Keratinocyte (primary cell): Measurements from ENCODE around the gene FUT8. TPM values are rescaled to one million over a fixed set of nuclear protein-coding genes. Genes with fewer than 3 reads are reported as not detected.

Experiments
- DNase-seq: peaks from one replicate; pipeline ENCODE4 v3.0.0-alpha.2; 2011; ENCODE audit warnings: low read depth, missing footprints, low spot score
- FAIRE-seq: peaks from 2 replicates; lab custom pipeline; 2011; peaks lifted over from hg19 to GRCh38; lab: Jason Lieb, UNC
- H2AFZ ChIP-seq: 2 replicates; pipeline ENCODE4 v1.6.0; 2012; ENCODE audit warnings: low read length, control low read depth, inconsistent platforms; ENCODE audit not compliant: control insufficient read depth
- H3K27ac ChIP-seq: 2 replicates; pipeline ENCODE4 v1.5.1; 2011; ENCODE audit warnings: low read length; ENCODE audit not compliant: control insufficient read depth, insufficient read depth
- H3K27me3 ChIP-seq: 3 replicates; pipeline ENCODE4 v1.6.0; 2011; ENCODE audit warnings: low read length; ENCODE audit not compliant: control insufficient read depth, insufficient read depth; ENCODE audit errors: extremely low read depth
- H3K36me3 ChIP-seq, 2 experiments: 2 replicates in 1 of 2; 3 replicates in 1 of 2; pipeline ENCODE4 v1.5.1; 2011; ENCODE audit warnings: low read length in 2 of 2, mild to moderate bottlenecking in 1 of 2; ENCODE audit not compliant: control insufficient read depth in 2 of 2, insufficient read depth in 2 of 2; ENCODE audit errors: extremely low read depth in 1 of 2
- H3K4me1 ChIP-seq: 3 replicates; pipeline ENCODE4 v1.5.1; 2011; ENCODE audit warnings: low read length; ENCODE audit not compliant: control insufficient read depth, insufficient read depth; ENCODE audit errors: extremely low read depth
- H3K4me2 ChIP-seq: 3 replicates; pipeline ENCODE4 v1.6.0; 2011; ENCODE audit warnings: low read depth, low read length; ENCODE audit not compliant: control insufficient read depth, insufficient read depth; ENCODE audit errors: extremely low read depth
- H3K4me3 ChIP-seq, 3 experiments: fragments of 200-600 bp in 1 of 3; sonication (generic) in 1 of 3; 2 replicates in 2 of 3; 3 replicates in 1 of 3; pipeline ENCODE4 v1.5.1; 2011 to 2016; ENCODE audit warnings: low read length in 3 of 3, mild to moderate bottlenecking in 3 of 3, control low read depth in 2 of 3, inconsistent platforms in 1 of 3, low read depth in 1 of 3, mixed read lengths in 1 of 3, mixed run types in 1 of 3, moderate library complexity in 1 of 3; ENCODE audit not compliant: control insufficient read depth in 2 of 3, insufficient read depth in 2 of 3; ENCODE audit errors: extremely low read depth in 1 of 3
- H3K79me2 ChIP-seq: 2 replicates; pipeline ENCODE4 v1.6.0; 2012; ENCODE audit warnings: low read length; ENCODE audit not compliant: control insufficient read depth, insufficient read depth
- H3K9ac ChIP-seq: 3 replicates; pipeline ENCODE4 v1.6.0; 2011; ENCODE audit warnings: low read length; ENCODE audit not compliant: control insufficient read depth, insufficient read depth; ENCODE audit errors: extremely low read depth
- H3K9me1 ChIP-seq: 3 replicates; pipeline ENCODE4 v1.6.0; 2011; ENCODE audit warnings: low read length; ENCODE audit not compliant: control insufficient read depth, insufficient read depth; ENCODE audit errors: extremely low read depth
- H3K9me3 ChIP-seq: 2 replicates; pipeline ENCODE4 v1.5.1; 2012; ENCODE audit warnings: low read depth, low read length; ENCODE audit not compliant: control insufficient read depth
- H4K20me1 ChIP-seq: 3 replicates; pipeline ENCODE4 v1.6.0; 2011; ENCODE audit warnings: low read length; ENCODE audit not compliant: control insufficient read depth, insufficient read depth; ENCODE audit errors: extremely low read depth
- EZH2 ChIP-seq: IDR thresholded peaks from one replicate; pipeline ENCODE4 v1.6.1; 2012; ENCODE audit warnings: inconsistent platforms, mild to moderate bottlenecking, low read length, moderate library complexity
- dilution Hi-C: fragments of 300-500 bp; cut with MboI; formaldehyde crosslinking; loops from one replicate; pipeline ENCODE4 v1.7.0; 2020; ENCODE audit warnings: low sequenced_read_pairs; ENCODE audit not compliant: extremely low pct_ligation_motif_present
- polyA plus RNA-seq, 5 experiments: library from polyadenylated mRNA; depleted of rRNA in 3 of 5; stranded (reverse) in 3 of 5; stranded (forward) in 1 of 5; unstranded in 1 of 5; fragments of >200 nt; gene quantifications; 1 replicate in 1 of 5; 2 replicates in 3 of 5; 3 replicates in 1 of 5; pipeline versions ENCODE4 v1.2.1 to v1.2.3, GENCODE V29; 2011 to 2012; ENCODE audit warnings: missing spikeins in 2 of 5, low read depth in 1 of 5, low replicate concordance in 1 of 5
- TF ChIP-seq, protein P1 (sequence below), 3 experiments: IDR thresholded peaks in 1 of 3; conservative IDR thresholded peaks in 1 of 3; optimal IDR thresholded peaks in 1 of 3; 2 replicates in 2 of 3; 3 replicates in 1 of 3; pipeline versions ENCODE3 to v1.5.1; 2011; ENCODE audit warnings: low read length in 3 of 3, mild to moderate bottlenecking in 3 of 3, moderate library complexity in 2 of 3, control low read depth in 1 of 3, inconsistent platforms in 1 of 3; ENCODE audit not compliant: insufficient read depth in 2 of 3; ENCODE audit errors: extremely low read depth in 1 of 3

FUT8 gene
- polyA plus RNA-seq, 1 donor (not counting 4 experiments of a cell fraction or from before 2014, with no cell fraction given), result 12.5 TPM

DNA sequence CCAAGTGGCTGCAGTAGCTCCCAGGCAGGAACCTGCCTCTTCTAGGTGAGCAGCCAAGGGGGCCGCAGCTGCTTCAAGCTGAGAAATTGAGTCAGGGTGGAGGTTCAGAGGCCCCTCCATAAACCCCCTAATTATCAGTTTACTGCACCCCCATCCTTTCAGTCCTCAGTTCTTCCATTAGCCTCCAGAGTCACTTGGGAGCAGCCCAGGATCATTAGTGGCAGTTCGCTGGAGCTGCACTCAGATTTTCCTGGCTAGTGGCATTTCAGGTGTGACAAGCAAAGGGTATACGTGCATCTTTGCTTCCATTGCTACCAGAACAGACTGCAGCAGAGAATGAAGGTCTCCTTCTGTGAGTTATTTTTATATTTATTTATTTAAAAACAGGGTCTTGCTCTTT, 358.7 kb downstream of the FUT8 start:
- no peaks in the 10 kb centered on the region for H3K9me3 ChIP-seq
- no peaks in the 10 kb centered on the region for H3K4me1 ChIP-seq
- TF ChIP-seq, protein P1, sequence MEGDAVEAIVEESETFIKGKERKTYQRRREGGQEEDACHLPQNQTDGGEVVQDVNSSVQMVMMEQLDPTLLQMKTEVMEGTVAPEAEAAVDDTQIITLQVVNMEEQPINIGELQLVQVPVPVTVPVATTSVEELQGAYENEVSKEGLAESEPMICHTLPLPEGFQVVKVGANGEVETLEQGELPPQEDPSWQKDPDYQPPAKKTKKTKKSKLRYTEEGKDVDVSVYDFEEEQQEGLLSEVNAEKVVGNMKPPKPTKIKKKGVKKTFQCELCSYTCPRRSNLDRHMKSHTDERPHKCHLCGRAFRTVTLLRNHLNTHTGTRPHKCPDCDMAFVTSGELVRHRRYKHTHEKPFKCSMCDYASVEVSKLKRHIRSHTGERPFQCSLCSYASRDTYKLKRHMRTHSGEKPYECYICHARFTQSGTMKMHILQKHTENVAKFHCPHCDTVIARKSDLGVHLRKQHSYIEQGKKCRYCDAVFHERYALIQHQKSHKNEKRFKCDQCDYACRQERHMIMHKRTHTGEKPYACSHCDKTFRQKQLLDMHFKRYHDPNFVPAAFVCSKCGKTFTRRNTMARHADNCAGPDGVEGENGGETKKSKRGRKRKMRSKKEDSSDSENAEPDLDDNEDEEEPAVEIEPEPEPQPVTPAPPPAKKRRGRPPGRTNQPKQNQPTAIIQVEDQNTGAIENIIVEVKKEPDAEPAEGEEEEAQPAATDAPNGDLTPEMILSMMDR (optimal IDR thresholded peaks at IDR 0.05 in 1 of 3, IDR thresholded peaks at IDR 0.05 in 1 of 3, conservative IDR thresholded peaks at IDR 0.05 in 1 of 3; ENCODE audit: extremely low read depth in 1 of 3, insufficient read depth in 2 of 3, low read length in 3 of 3), result no peak
- TF ChIP-seq EZH2, result no peak
- H3K27me3 ChIP-seq, result no peaks in the 10 kb centered on the region
- H4K20me1 ChIP-seq, result no peaks in the 10 kb centered on the region
- no peak overlapping the region for H3K4me2 ChIP-seq
- no peak overlapping the region for H3K4me3 ChIP-seq
- H3K36me3 ChIP-seq, result no peaks in the 10 kb centered on the region
- H3K9me1 ChIP-seq, result no peaks in the 10 kb centered on the region
- no peak overlapping the region for H3K9ac ChIP-seq
- H2AFZ ChIP-seq, result no peak overlapping the region
- no peak for DNase-seq
- dilution Hi-C loops, result no loop called here
- no peak for FAIRE-seq
- no peaks in the 10 kb centered on the region for H3K79me2 ChIP-seq
- no peak overlapping the region for H3K27ac ChIP-seq

DNA sequence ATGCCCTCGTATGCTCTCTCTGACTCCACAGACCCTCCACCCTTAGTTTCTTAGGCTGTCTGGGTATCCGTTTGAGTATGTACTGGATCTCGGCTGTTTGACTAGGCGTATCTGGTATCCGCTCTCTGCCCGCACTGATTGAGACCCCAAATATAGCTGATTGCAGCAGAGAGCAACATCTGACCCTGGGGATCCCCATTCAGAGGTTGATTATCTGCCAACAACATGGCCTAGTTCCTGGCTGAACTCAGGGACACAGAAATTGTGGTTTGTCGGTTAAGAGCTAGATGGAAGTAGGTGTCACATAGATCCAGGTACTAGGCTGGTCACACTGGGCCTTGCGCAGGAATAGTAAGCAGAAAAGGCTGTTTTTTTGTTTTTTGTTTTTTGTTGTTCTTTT, 359.9 kb downstream of the FUT8 start:
- Histone ChIP-seq H3K4me3 (no peak overlapping the region), H3K9me3 (no peaks in the 10 kb centered on the region), H2AFZ (no peak overlapping the region), H3K4me1 (no peaks in the 10 kb centered on the region), H3K9me1 (no peaks in the 10 kb centered on the region), H3K27ac (no peak overlapping the region), H3K9ac (no peak overlapping the region), H3K27me3 (no peaks in the 10 kb centered on the region), H3K36me3 (no peaks in the 10 kb centered on the region), H3K4me2 (no peak overlapping the region), H3K79me2 (no peaks in the 10 kb centered on the region), H4K20me1 (no peaks in the 10 kb centered on the region)
- no peak for DNase-seq
- dilution Hi-C loops, result no loop called here
- TF ChIP-seq, protein P1 (optimal IDR thresholded peaks at IDR 0.05 in 1 of 3, IDR thresholded peaks at IDR 0.05 in 1 of 3, conservative IDR thresholded peaks at IDR 0.05 in 1 of 3; ENCODE audit: extremely low read depth in 1 of 3, insufficient read depth in 2 of 3, low read length in 3 of 3), result no peak
- TF ChIP-seq EZH2, result no peak
- no peak for FAIRE-seq
